Gastrocnemius medialis (tissue), 4 donors: Measurements from ENCODE around the gene MAD1L1.

Source experiments
- POLR2A ChIP-seq, 2 donors: fragments of 450-650 bp; IDR thresholded peaks; one replicate each; pipeline ENCODE4 v1.6.1; 2017; ENCODE audit warnings: antibody characterized with exemption in 2 of 2, mild to moderate bottlenecking in 2 of 2, moderate library complexity in 2 of 2
- TF ChIP-seq, protein P1 (sequence below), 5 experiments: fragments of 450-650 bp in 3 of 5; fragments of 200-600 bp in 2 of 5; sonication (generic) in 2 of 5; IDR thresholded peaks in 4 of 5; conservative IDR thresholded peaks in 1 of 5; 1 replicate in 4 of 5; 2 replicates in 1 of 5; pipeline ENCODE4 v1.5.1; 2016 to 2019; ENCODE audit warnings: antibody characterized with exemption in 5 of 5, mild to moderate bottlenecking in 3 of 5, moderate library complexity in 3 of 5

DNA sequence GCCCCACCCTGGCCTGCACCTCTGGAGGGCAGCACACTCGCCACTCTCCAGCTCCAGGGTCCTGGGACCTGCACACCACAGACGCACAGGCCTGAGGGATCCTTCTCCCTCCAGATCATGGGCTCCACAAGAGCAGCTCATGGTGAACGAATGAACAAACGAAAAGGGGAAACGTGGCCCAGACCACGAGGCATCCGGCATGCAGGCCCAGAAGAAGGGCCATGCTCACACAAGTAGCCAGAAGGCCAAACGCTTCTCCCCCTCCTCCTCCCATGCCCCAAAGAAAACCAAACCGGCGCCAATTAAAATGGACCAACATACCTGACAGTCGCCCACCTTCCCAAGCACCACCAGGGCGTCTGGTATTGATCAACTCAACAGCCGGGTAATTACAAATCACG, 30.4 kb downstream of the MAD1L1 start:
- TF ChIP-seq, protein P1, sequence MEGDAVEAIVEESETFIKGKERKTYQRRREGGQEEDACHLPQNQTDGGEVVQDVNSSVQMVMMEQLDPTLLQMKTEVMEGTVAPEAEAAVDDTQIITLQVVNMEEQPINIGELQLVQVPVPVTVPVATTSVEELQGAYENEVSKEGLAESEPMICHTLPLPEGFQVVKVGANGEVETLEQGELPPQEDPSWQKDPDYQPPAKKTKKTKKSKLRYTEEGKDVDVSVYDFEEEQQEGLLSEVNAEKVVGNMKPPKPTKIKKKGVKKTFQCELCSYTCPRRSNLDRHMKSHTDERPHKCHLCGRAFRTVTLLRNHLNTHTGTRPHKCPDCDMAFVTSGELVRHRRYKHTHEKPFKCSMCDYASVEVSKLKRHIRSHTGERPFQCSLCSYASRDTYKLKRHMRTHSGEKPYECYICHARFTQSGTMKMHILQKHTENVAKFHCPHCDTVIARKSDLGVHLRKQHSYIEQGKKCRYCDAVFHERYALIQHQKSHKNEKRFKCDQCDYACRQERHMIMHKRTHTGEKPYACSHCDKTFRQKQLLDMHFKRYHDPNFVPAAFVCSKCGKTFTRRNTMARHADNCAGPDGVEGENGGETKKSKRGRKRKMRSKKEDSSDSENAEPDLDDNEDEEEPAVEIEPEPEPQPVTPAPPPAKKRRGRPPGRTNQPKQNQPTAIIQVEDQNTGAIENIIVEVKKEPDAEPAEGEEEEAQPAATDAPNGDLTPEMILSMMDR (IDR thresholded peaks at IDR 0.05 in 4 of 5, conservative IDR thresholded peaks at IDR 0.05 in 1 of 5) = no peak
- no peak for TF ChIP-seq POLR2A (IDR thresholded peaks at IDR 0.05)
